Midbrain (tissue), 1 donor: ENCODE data around the gene CCDC195.

Source experiments
- DNase-seq: peaks from one replicate; lab custom pipeline; 2025; lab: John Stamatoyannopoulos, UW

CCDC195 gene, protein sequence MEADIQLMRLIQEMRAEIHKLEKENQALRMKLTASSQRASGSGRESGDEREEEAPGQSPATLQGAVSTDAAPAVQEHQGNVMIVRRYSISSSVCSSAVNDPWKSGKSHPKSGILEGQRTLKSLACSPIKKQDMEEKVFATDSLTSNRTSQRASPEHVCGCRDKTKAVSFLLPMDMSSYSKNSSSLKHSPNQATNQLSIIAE

DNA sequence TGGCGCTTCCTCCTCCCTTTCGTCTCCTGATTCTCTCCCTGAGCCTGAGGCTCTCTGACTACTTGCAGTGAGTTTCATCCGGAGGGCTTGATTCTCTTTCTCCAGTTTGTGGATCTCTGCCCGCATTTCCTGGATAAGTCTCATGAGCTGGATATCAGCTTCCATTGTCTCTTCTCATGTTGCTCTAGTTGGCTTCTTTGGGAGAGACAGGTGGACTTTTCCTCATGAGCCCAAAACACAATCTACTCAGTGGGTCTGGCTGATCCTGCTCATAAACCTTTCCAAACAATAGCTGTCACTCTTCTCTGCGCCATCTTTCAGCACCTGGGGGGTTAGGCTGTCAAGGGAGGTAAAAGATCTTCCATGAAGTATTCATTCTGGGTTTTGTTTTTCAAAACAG, at the start of gene CCDC195:
CCDC195 (minus strand) TSS at position 165 of the 400 bp plus-strand sequence; CDS start at position 165, 0 bp downstream.
- DNase-seq, result no peak

DNA sequence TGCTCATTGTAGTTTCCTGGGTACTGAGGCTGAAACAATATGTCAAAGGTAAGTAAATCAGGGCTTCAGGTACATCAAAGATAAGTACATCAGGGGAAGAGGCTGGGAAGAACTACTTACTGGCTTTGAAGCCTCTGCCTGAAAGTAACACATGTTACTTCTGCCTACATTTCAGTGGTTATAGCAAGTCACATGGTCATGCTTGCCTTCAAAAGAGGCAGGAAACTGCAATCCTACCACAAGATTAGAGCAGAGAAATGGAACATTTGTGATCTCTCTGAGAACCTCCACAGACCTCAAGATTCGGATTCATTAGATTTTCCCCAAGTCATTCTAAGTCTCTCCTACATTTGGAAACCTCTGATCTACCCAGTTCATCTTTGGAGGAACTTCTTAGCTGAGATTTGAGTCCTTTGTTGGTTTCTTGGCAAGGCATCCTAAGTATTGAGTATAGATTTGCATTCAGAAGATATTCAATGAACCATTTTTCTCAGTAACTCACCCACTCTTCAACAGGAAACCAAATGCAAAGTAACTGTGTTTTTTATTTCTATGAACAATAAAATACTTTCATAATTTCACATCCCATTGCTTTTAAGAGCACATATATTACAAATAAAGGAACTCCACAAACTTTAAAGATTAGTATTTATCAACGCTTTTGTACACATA, 48.5 kb upstream of the CCDC195 start:
- DNase-seq, result no peak

DNA sequence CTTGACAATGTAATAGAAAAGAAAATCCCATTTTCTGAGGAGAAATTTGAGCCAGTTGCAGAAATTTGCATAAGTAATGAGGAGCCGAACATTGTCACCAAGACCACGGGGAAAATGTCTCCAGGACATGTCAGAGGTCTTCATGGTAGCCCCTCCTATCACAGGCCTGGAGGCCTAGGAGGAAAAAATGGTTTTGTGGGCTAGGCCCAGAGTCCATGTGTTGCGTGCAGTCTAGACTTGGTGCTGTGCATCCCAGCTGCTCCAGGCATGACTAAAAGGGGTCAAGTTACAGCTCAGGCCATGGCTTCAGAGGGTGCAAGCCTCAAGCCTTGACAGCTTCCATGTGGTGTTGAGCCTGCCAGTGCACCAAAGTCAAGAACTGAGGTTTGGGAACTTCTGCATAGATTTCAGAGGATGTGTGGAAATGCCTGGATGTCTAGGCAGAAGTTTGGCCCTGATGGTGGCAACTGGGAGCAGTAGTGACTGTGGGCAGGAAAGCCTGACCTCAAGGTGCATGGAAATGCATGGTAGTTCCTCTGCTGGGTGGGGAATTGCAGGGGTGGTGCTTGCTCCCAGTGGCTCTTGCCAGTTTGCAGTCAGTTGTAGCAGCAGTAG, 41.9 kb upstream of the CCDC195 start:
- no peak for DNase-seq

DNA sequence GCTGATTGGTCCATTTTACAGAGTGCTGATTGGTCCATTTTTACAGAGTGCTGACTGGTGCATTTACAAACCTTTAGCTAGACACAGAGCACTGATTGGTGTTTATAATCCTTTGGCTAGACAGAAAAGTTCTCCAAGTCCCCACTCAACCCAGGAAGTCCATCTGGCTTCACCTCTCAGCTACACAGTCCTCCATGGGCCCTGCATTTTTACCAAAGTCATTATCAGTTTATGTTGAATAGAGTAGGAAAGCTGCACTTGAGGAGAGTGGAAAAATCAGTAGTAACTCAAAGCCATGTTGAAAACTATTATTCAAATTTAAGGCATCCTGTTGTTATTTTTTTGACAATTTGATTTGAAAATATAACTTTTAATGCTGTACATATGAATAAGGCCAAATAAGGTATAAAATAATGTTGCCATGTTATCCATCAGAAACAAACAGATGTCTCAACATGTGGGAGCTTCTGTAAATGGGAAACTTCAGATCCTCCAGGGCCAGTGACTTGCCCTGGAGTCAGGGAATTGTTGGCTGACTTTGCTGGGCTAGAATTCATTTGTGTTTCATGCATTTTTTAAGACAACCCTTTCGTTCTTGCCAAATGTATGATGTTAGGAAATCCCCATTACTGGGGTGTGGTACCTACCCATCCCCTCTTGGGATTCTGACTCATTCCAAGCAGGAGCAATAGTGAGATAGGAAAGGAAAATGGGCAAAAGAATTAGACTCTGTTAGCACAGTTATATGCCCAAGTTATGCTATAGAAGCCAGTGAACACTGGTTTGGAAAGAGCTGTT, 37.8 kb upstream of the CCDC195 start:
- DNase-seq, result no peak

DNA sequence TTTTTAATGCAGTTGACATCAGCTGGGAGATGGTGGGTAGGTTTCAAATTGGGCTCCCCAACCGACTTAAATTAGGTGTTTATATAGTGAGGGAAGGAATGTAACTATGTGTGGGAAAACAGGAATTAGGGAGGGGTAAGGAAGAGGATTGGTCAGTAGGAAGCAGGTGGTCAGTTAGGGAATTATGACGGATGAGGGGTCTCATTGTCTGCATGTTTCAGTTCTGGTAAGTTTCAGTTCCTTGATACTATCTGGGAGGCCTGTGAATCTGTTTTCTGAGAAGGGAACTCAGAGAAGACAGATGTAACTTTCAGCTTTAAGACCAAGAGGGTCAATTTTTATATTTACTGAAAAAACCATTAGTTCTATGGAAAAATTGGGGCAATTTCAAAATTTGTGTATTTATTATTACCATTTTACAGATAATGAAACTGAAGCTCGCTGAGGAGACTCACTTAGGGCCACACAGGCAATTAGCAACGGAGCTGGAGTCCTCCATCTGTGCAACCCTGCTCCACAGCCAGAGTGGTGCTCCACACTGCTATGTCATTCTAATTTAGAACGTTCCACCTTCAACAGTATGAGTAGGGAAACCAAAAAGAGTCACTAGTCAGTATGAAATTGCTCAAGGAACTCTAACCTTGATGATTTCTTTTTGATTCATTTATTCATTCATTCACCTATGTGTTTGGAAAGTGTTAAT, 36.0 kb upstream of the CCDC195 start:
- DNase-seq, result no peak

DNA sequence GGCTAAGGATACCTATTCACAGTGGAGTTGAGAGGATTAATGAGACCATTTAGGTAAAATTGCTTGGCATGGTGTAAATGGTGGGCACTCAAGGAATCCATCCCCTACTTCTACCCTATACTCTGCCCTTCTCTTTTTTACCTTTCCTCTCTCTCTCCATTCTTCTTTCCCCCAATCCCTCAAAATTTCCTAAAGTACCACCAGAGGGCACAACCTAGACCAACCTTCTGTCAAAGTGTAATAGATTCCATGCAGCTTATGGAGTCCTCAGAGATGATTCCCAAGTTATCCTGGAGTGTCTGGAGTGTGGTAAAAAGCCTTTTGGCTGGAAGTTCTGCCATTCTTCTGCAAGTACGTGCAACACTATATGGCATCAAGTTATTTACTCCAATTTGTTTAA, 33.0 kb upstream of the CCDC195 start:
- no peak for DNase-seq

DNA sequence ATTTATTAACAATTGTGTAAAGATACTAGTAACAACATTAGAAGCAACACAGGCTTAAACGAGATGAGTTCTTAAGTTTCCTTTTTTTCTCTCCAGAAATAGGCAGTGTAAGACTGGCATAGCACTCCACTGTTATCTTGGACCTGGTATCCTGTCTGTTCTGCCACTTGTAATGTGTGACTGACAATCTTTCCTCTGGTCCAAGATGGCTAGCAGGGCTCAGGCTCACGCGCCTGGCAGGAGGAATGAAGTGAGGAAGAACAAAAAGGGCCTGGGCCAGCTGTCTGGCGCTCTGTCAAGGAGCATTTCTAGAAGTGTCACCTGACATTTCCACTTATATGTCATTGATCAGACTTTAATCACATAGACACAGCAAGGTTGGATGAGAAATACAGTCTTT, 31.6 kb upstream of the CCDC195 start:
- DNase-seq, result no peak

DNA sequence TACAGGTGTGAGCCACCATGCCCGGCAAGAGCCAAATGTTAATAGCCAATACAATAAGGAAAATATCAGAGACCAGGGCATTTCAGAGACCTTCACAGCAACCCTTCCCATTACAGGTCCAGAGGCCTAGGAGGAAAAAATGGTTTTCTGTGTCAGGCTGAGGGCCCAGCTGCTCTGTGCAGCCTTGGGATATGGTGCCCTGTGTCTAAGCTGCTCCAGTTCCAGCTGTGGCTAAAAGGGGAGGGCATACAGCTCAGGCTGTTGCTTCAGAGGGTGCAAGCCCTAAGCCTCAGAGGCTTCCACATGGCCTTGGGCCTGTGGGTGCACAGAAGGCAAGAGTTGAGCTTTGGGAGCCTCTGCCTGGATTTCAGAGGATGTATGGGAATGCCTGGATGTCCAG, 20.1 kb upstream of the CCDC195 start:
- no peak for DNase-seq

DNA sequence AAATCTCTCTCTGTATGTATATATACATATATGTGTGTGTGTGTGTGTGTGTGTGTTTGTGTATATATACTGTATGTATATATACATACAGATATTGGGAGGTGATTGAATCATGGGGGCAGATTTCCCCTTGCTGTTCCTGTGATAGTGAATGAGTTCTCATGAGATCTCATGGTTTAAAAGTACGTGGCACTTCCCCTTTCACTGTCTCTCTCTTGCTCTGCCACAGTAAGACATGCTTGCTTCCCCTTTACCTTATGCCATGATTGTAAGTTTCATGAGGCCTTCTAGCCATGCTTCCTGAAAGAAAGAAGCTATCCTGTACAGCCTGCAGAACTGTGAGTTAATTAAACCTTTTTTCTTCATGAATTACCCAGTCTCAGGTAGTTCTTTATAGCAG, 18.8 kb upstream of the CCDC195 start:
- no peak for DNase-seq

DNA sequence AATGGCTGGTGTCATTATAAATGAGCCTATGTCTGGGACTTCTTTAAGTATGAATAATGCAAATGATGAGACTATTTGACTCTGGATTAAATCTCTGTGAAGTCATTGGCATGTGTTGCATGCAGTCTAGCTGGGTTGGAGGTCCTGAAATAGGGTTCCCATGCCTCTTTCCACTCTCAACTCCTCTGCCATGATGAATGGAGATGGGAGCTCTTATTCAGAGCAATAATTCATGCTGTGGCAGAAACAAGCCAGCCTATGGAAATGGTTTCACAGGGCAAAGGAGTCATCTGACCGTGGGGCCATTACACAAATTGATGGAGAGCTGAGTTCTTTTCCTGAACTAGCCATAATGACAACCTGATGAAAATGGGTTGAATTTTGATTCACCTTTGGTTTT, 15.5 kb upstream of the CCDC195 start:
- no peak for DNase-seq

DNA sequence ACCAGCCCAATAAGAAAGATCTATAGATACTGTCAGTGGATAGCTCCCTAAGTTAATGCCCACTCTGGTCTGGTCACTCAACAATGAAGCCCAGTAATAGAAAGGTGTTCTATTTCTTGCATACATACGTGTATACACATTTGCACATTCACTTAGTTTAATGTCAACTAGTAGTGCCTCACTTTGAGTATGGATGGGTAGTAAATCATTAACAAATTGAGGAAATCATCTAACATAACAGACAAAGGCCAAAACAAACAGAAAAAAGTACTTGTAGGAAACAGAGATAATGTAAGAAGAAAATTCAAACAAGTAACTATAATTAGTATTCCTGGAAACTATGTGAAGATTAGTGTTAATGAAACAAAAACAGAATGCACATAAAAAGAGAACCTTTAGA, 13.3 kb upstream of the CCDC195 start:
- DNase-seq, result no peak

DNA sequence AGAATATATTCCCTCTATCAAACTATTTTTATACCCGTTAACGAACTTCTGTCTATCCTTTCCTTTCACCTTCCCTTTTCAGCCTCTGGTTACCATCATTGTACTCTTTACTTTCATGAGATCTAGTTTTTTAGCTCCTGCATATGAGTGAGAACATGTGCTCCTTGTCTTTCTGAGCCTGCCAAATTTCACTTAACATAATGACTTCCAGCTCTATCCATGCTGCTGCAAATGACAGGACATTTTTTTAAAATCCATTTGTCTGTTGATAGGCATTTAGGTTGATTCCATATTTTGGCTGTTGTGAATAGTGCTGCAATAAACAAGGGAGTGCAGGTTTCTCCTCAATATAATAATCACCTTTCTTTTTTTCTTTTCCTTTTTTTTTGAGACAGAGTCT, 8.2 kb upstream of the CCDC195 start:
- no peak for DNase-seq

DNA sequence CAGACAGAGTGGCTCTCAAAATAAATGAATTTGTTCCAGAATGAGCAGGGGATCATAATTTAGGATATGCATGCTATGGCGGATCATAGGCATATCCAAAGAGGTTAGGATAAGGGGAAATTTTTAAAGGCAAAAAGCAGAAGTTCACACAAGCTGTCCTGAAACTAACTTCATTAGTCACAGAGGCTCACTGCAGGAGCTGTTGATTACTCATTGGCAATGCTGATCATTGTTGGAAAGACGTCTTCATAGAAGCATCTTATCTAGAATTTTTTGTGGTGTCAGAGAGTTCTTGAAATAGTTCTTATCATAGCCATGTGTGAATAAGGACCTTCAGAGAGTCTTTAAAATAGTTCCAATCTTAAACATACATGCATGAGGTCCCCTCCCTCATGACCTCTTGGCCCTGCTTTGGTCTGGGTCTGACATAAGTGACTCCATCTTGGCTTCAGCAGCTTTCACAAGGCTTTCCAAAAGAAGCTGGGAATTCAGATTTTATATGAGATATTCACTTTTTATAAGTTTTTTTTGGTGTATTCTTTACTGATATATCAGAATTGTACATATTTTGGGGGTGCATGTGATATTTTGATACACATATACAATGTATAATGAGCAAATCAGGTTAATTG, 7.5 kb upstream of the CCDC195 start:
- no peak for DNase-seq

DNA sequence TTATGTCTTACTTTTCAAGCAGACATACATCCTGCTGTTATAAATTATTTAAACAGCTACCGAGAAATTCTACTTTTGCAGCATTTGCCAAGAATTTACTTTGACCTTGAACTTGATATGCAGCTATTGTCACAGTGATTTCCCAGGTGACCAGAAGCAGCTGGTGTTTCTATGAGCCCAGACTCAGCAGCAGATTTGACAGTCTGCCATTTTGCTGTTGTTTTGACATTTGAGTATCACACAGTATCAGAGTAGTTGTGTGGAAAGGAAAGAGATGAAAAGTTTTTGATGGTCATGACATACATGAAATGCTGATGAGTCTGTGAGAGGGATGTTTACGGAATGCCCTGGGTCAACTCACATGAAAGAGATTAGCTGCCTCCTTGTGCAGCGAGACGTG, 6.6 kb upstream of the CCDC195 start:
- DNase-seq, result no peak

DNA sequence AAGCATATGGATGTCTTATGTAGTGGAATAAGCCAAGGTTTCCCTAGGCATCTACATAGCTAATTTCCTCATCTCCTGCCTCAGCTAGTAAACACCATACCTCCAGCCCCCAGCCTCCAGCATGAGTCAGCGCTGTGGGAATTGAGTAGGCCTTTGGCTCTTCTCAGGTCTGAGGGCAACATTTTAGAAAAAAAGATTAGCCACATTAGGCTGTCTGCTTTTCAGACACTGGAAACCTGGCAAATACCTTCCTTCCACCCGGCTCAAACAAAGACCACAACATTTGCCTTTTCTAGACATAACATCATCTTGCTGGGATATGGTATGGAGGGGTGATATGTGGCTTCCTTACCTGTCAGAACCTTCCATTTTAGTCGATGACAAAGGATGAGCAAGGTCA, 6.1 kb upstream of the CCDC195 start:
- DNase-seq, result no peak

DNA sequence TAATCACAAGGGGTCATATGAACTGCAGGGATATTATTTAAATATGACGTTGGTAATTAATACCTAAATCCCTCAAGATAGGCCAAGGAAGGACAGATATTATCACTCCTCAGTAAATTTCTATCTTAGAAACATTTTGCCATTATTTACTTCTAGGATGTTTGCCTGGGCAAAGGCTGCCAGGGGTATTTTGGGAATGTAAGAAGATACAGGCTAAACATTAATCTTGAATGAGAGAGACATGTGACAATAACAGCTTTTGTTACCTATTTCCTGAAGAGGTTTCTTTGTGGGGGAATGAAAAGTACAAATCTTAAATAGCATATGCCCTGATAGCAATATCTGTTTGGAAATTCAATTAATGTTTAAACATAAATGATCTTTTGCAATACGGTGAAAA, 756 bp upstream of the CCDC195 start:
- DNase-seq, result no peak

DNA sequence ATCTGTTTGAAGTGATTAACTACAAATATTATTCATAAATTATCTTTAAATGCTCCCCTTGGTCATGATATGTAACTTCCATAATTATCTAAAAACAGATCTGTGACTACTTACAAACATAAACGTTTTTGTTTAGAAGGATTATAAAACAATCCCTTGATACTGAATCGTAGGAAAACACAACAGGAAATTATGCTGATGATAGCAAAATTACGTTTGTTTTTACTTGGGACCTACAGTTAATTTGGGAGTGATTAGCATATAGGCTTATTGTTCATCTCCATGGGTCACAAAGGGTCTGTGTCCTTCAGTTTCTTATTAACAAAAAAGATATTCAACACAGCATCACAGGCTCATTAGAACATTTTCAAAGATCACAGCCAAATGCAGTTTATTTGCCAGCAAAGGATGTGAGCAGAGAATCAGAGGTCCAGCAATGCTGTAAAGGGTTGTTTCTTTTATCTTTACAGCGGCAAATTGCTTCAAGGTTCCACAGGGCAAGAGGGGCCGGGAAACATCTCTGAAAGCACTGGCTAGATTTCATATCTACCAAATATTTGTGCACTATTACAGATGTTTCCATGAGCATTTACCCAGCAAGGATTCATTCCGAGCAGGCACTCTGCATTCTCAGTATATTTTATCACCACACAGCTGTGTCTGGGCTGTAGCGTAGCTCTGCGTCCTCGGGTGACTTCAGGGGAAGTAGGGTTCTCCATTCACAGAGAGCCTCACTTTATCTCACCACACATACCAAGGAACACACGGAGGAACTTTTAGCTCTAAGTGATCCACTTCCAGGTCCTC, 4.1 kb downstream of the CCDC195 start:
- no peak for DNase-seq

DNA sequence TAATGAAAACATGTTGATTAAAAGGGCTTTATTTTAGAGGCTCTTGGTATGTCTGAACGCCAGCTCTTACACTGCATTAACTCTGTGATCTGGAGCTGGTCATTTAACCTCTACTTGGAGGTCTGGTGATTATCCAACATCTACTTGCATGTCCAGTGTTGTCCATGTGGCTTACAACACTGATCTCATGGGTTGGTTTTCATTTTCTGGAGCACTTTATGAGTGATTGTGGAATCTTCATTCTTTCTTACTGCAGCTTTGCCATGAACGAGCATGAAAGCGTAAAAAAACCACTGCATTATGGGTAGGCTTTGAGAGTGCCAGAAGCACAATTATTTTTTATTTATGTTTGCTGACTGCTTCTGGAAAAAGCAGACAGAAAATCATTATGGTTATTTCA, 4.8 kb downstream of the CCDC195 start:
- DNase-seq, result no peak

DNA sequence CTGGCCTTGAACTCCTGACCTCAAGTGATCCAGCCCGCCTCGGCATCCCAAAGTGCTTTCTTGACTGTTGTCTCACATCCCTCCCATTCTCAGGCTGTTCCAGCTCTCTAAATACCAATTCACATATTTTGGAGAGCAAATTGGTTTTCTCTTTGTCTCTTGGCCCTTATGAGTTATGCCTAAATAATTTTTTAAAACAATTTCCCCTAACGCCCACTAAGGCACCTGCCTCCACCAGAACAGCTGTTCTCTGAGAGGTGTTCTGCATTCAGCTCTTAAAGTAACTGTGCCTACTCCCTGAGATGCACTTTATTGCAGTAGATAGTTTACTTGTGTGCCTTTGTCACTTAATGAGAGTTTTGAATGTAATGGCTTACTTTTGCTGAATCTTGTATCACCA, 6.9 kb downstream of the CCDC195 start:
- DNase-seq, result no peak

DNA sequence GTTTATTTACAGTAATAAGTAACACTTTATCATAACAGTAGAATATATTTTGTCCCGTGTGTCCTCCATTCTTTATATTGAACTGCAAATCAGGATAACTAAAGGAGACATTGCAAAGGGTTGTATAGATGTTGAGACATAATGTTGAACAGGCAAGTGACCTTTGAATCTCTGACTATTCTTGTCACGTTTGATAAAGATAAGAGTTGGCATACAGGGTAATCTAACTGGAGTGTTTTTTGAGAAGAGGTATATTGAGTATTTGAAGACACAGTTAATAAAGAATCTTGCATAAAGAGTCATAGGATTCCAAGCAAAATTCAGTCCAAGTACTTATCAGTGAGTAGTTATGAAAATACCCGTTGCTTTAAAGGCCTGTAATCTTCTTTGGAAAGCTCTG, 21.7 kb downstream of the CCDC195 start:
- DNase-seq, result no peak

DNA sequence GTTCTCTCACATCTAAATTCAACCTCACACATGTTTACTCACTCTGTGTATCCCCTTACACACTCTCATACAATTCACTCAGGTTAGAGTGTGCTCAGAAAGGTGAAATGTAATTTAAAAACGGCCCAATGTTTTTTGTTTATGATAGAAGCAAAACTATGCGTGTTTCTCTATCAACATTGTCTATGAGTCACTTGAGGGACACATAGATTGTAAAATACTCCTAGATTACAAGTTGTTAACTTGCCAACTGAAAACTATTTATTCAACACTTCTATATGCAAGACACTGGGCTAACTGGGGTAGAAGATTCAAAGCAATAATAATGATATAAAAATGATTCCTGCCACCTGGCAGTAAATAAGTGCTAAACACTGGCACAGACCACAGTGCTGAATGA, 24.6 kb downstream of the CCDC195 start:
- no peak for DNase-seq
